K562 (cell line): ENCODE measurements around the gene ZNF213. TPM values are rescaled to one million over a fixed set of nuclear protein-coding genes. Genes with fewer than 3 reads are reported as not detected.
A peak's percentile ranks its signal among the peaks of the same experiment; 100 is the strongest.

Source experiments
- CBFA2T2 ChIP-seq: fragments of 450-650 bp; conservative IDR thresholded peaks from 2 replicates; pipeline ENCODE4 v1.6.1; 2017; ENCODE audit warnings: mild to moderate bottlenecking
- CREM ChIP-seq: IDR thresholded peaks from 2 replicates; pipeline ENCODE4 v1.6.1; 2014; ENCODE audit warnings: antibody characterized with exemption, low read depth
- GTF3C2 ChIP-seq: IDR thresholded peaks from 3 replicates; pipeline ENCODE4 v1.6.1; 2011; ENCODE audit warnings: borderline replicate concordance, mild to moderate bottlenecking, moderate library complexity; ENCODE audit not compliant: insufficient read length; ENCODE audit errors: extremely low read depth
- HLTF ChIP-seq: fragments of 450-650 bp; IDR thresholded peaks from 2 replicates; pipeline ENCODE4 v1.6.1; 2016
- HOMEZ ChIP-seq: fragments of 250-450 bp; sonication (Bioruptor Pico); IDR thresholded peaks from 2 replicates; pipeline ENCODE4 v1.4.0; 2020; ENCODE audit warnings: mild to moderate bottlenecking, moderate library complexity
- IFI16 ChIP-seq: fragments of 250-450 bp; sonication (Bioruptor Pico); IDR thresholded peaks from 2 replicates; pipeline ENCODE4 v2.1.2; 2022; ENCODE audit warnings: mild to moderate bottlenecking, inconsistent platforms
- MEF2A ChIP-seq: IDR thresholded peaks from 2 replicates; pipeline ENCODE4 v1.6.1; 2011; ENCODE audit warnings: low read depth, mild to moderate bottlenecking, low read length, moderate library complexity; ENCODE audit not compliant: control insufficient read depth
- MTA2 ChIP-seq: fragments of 450-650 bp; IDR thresholded peaks from 2 replicates; pipeline ENCODE4 v1.6.1; 2016; ENCODE audit warnings: low read depth
- NONO ChIP-seq, 2 experiments: fragments of 200-400 bp in 1 of 2; fragments of 450-650 bp in 1 of 2; formaldehyde crosslinking in 1 of 2; IDR thresholded peaks; 2 replicates each; pipeline ENCODE4 v1.6.1; 2017; ENCODE audit warnings: low read depth in 2 of 2, mild to moderate bottlenecking in 2 of 2, moderate library complexity in 2 of 2, low read length in 1 of 2
- POLR2B ChIP-seq: fragments of 450-650 bp; IDR thresholded peaks from 2 replicates; pipeline ENCODE4 v1.6.1; 2018; ENCODE audit warnings: low read depth; ENCODE audit not compliant: partially characterized antibody
- ZBTB26 ChIP-seq: fragments of 450-650 bp; formaldehyde crosslinking; IDR thresholded peaks from 2 replicates; pipeline ENCODE4 v1.4.0; 2022; ENCODE audit warnings: missing genetic modification characterization
- ZBTB33 ChIP-seq: sonication (generic); formaldehyde crosslinking; IDR thresholded peaks from 2 replicates; pipeline ENCODE4 v1.8.1; 2023; ENCODE audit warnings: mild to moderate bottlenecking, missing genetic modification reagents
- ZHX1 ChIP-seq: fragments of 150-350 bp; conservative IDR thresholded peaks from 2 replicates; pipeline ENCODE4 v1.6.1; 2014; ENCODE audit warnings: low read length
- ZNF785 ChIP-seq: fragments of 250-450 bp; sonication (Bioruptor Pico); IDR thresholded peaks from 2 replicates; pipeline ENCODE4 v1.4.0; 2020; ENCODE audit warnings: mild to moderate bottlenecking
- polyA plus RNA-seq, 8 experiments: library from polyadenylated mRNA; depleted of rRNA in 4 of 8; stranded (reverse) in 5 of 8; unstranded in 3 of 8; fragments of >200 nt; fragmentation: Nextera tagmentation in 2 of 8; fragmentation: Illumina TruSeq in 1 of 8; extraction: Ambion mirVana in 2 of 8; extraction: Trizol in 1 of 8; gene quantifications; 2 replicates each; pipeline versions ENCODE4 v1.2.1 to v1.2.3, GENCODE V29; 2011 to 2014; ENCODE audit warnings: inconsistent platforms in 1 of 8, missing spikeins in 1 of 8
- total RNA-seq, 7 experiments: library from RNA; depleted of rRNA in 6 of 7; stranded (reverse); fragments of >200 nt in 6 of 7; fragmentation: Illumina TruSeq in 2 of 7; extraction: Trizol in 2 of 7; gene quantifications; 2 replicates each; pipeline versions ENCODE4 v1.2.1 to v1.2.3, GENCODE V29; 2011 to 2021; ENCODE audit warnings: low replicate concordance in 1 of 7

The ZNF213 gene
- total and polyA plus RNA-seq, 9 of the 15 experiments (the other 6 are each of a cell fraction or from before 2014, with no cell fraction given): 0.49 to 10.0 (median 1.8) TPM

GRCh38 chr16:3182608-3183444 is 48.0 kb downstream of the ZNF213 start (continued):
- peak; percentile 86 for TF ChIP-seq GTF3C2
- TF ChIP-seq ZBTB33 (CRISPR knock-in tag): no peak; the same call in 1 of the 2 replicates
- no peak for TF ChIP-seq HOMEZ (CRISPR knock-in tag)
- no peak for TF ChIP-seq IFI16 (CRISPR knock-in tag)
- TF ChIP-seq HLTF: peak; percentile 17; the same call in 1 of the 2 replicates
- TF ChIP-seq MEF2A: 0 out of 2 replicates have a peak, but pooled peaks have one; percentile 27
- TF ChIP-seq ZHX1: no peak
- no peak for TF ChIP-seq CBFA2T2
- TF ChIP-seq MTA2: no peak
- no peak for TF ChIP-seq ZNF785 (CRISPR knock-in tag)
- TF ChIP-seq ZBTB26 (CRISPR knock-in tag): no peak
- no peak for TF ChIP-seq NONO (IDR thresholded peaks at IDR 0.05; ENCODE audit: low read depth in 2 of 2, low read length in 1 of 2)
- TF ChIP-seq CREM: peak; percentile 38
- TF ChIP-seq POLR2B: no peak
